Activated B cell treated with CpG ODN at 0.5 μM for 24 hours (primary cell): ENCODE results near the gene IGFBP7. TPM values are rescaled to one million over a fixed set of nuclear protein-coding genes. Genes with fewer than 3 reads are reported as not detected.

Source experiments
- ATAC-seq: fragments of 200-7000 bp; cut with Tn5 transposase; one replicate; pipeline ENCODE4 v1.10.0; 2021; ENCODE audit warnings: low read depth, mild to moderate bottlenecking, moderate library complexity
- CTCF ChIA-PET: fragments of 350-600 bp; sonication (Branson Sonifier 250); formaldehyde crosslinking; loops from one replicate; lab custom pipeline; 2021; ENCODE audit warnings: antibody characterized with exemption; lab: Charles Lee
- POLR2A ChIA-PET: fragments of 350-600 bp; sonication (Branson Sonifier 250); formaldehyde crosslinking; loops from one replicate; lab custom pipeline; 2021; ENCODE audit warnings: antibody characterized with exemption; lab: Charles Lee
- DNase-seq: peaks from one replicate; pipeline ENCODE4 v3.0.0; 2022
- H3K27ac Mint-ChIP-seq: one replicate; pipeline ENCODE4 v1.8.0; 2020; ENCODE audit warnings: mixed read lengths
- H3K27me3 Mint-ChIP-seq: one replicate; pipeline ENCODE4 v1.8.0; 2021; ENCODE audit warnings: mixed read lengths
- H3K36me3 Mint-ChIP-seq: one replicate; pipeline ENCODE4 v1.8.0; 2021; ENCODE audit warnings: low read depth, mixed read lengths
- H3K4me1 Mint-ChIP-seq: one replicate; pipeline ENCODE4 v1.8.0; 2021; ENCODE audit warnings: mixed read lengths
- H3K4me3 Mint-ChIP-seq: one replicate; pipeline ENCODE4 v1.8.0; 2020; ENCODE audit warnings: mild to moderate bottlenecking, mixed read lengths
- H3K9me3 Mint-ChIP-seq: one replicate; pipeline ENCODE4 v1.8.0; 2020; ENCODE audit warnings: mixed read lengths
- CTCF ChIP-seq: fragments of 200-600 bp; IDR thresholded peaks from one replicate; pipeline ENCODE4 v1.8.0; 2022; ENCODE audit warnings: antibody characterized with exemption, mild to moderate bottlenecking
- intact Hi-C: fragments of 100-400 bp; cut with micrococcal nuclease; formaldehyde crosslinking; loops from one replicate; pipeline ENCODE4 v1.15.1; 2024
- total RNA-seq: library from RNA; stranded (reverse); gene quantifications from 2 replicates; pipeline ENCODE4 v1.2.3, GENCODE V29; 2022

Gene IGFBP7
- total RNA-seq, 1 donor from 2014 or later, result not detected

- POLR2A ChIA-PET, result no interaction called here
These were observed 66.6 kb downstream of the IGFBP7 start for GRCh38 chr4:57043347-57044251.

GRCh38 chr4:57042711-57043169, 67.4 kb downstream of the IGFBP7 start:
- Mint-ChIP-seq H3K36me3 (no peaks in the 10 kb centered on the region), H3K4me3 (no peak overlapping the region), H3K27ac (no peak overlapping the region), H3K9me3 (peaks cover 3% of the 10 kb centered on the region), H3K27me3 (peaks cover 6% of the 10 kb centered on the region), H3K4me1 (no peaks in the 10 kb centered on the region)
- ChIA-PET POLR2A (no interaction called here), CTCF (no interaction called here)
- intact Hi-C loops, result no loop called here
- DNase-seq (no peak), ATAC-seq (no peak)
- no peak for TF ChIP-seq CTCF

More at GRCh38 chr4:57043347-57044251, 66.6 kb downstream of the IGFBP7 start:
- TF ChIP-seq CTCF, result no peak
- ATAC-seq (no peak), DNase-seq (no peak)
- peaks cover 3% of the 10 kb centered on the region for H3K27me3 Mint-ChIP-seq
- no peak overlapping the region for H3K27ac Mint-ChIP-seq
- intact Hi-C loops, result no loop called here
- H3K4me1 Mint-ChIP-seq, result no peaks in the 10 kb centered on the region
- CTCF ChIA-PET, result no interaction called here
- H3K9me3 Mint-ChIP-seq, result peaks cover 3% of the 10 kb centered on the region
- H3K4me3 Mint-ChIP-seq, result no peak overlapping the region
- no peaks in the 10 kb centered on the region for H3K36me3 Mint-ChIP-seq

GRCh38 chr4:57041020-57041419, 69.2 kb downstream of the IGFBP7 start:
- Mint-ChIP-seq H3K9me3 (no peaks in the 10 kb centered on the region), H3K4me1 (no peaks in the 10 kb centered on the region), H3K4me3 (no peak overlapping the region), H3K36me3 (no peaks in the 10 kb centered on the region), H3K27ac (no peak overlapping the region), H3K27me3 (peaks cover 6% of the 10 kb centered on the region)
- TF ChIP-seq CTCF, result no peak
- ATAC-seq (no peak), DNase-seq (no peak)
- POLR2A ChIA-PET, result no interaction called here
- intact Hi-C loops, result no loop called here
- CTCF ChIA-PET, result no interaction called here

GRCh38 chr4:57040510-57040909, 69.7 kb downstream of the IGFBP7 start:
- Mint-ChIP-seq H3K36me3 (no peaks in the 10 kb centered on the region), H3K4me1 (no peaks in the 10 kb centered on the region), H3K27ac (no peak overlapping the region), H3K27me3 (peaks cover 6% of the 10 kb centered on the region), H3K4me3 (no peak overlapping the region), H3K9me3 (no peaks in the 10 kb centered on the region)
- ChIA-PET POLR2A (no interaction called here), CTCF (no interaction called here)
- ATAC-seq, result no peak
- no peak for TF ChIP-seq CTCF
- intact Hi-C loops, result no loop called here
- DNase-seq, result no peak

- H3K36me3 Mint-ChIP-seq, result no peaks in the 10 kb centered on the region
- no peak for TF ChIP-seq CTCF
- no peaks in the 10 kb centered on the region for H3K4me1 Mint-ChIP-seq
- ChIA-PET CTCF (no interaction called here), POLR2A (no interaction called here)
- DNase-seq (no peak), ATAC-seq (no peak)
- H3K4me3 Mint-ChIP-seq, result no peak overlapping the region
- peaks cover 4% of the 10 kb centered on the region for H3K27me3 Mint-ChIP-seq
- intact Hi-C loops, result no loop called here
- no peak overlapping the region for H3K27ac Mint-ChIP-seq
- no peaks in the 10 kb centered on the region for H3K9me3 Mint-ChIP-seq
These were observed 70.8 kb downstream of the IGFBP7 start for GRCh38 chr4:57039345-57039744.
